ENCODE data around the gene THAP4. TPM values are rescaled to one million over a fixed set of nuclear protein-coding genes. Genes with fewer than 3 reads are reported as not detected.

The THAP4 gene
- total RNA-seq, 1 donor from 2014 or later: 42.5 TPM

GRCh38 chr2:241675885-241676284 lies 38.9 kb upstream of the THAP4 start:
- DNase-seq (ENCODE audit: low spot score): no peak
- H3K36me3 Mint-ChIP-seq (ENCODE audit: low read depth, unreplicated experiment): peaks cover 22% of the 10 kb centered on the region

GRCh38 chr2:241673797-241674725 lies 37.1 kb upstream of the THAP4 start:
- Mint-ChIP-seq H3K4me1 (ENCODE audit: unreplicated experiment) (no peaks in the 10 kb centered on the region), H3K9me3 (ENCODE audit: unreplicated experiment) (no peaks in the 10 kb centered on the region), H3K27ac (ENCODE audit: unreplicated experiment) (no peak overlapping the region), H3K36me3 (ENCODE audit: low read depth, unreplicated experiment) (peaks cover 23% of the 10 kb centered on the region), H3K27me3 (ENCODE audit: unreplicated experiment) (peaks cover 7% of the 10 kb centered on the region), H3K4me3 (ENCODE audit: unreplicated experiment) (peak overlapping the region; percentile 80)
- TF ChIP-seq CTCF (IDR thresholded peaks at IDR 0.05; ENCODE audit: unreplicated experiment): no peak
- DNase-seq (ENCODE audit: low spot score): no peak

More at GRCh38 chr2:241675885-241676284, 38.9 kb upstream of the THAP4 start:
- no peak overlapping the region for H3K4me3 Mint-ChIP-seq (ENCODE audit: unreplicated experiment)
- H3K27ac Mint-ChIP-seq (ENCODE audit: unreplicated experiment): no peak overlapping the region
- H3K27me3 Mint-ChIP-seq (ENCODE audit: unreplicated experiment): peaks cover 11% of the 10 kb centered on the region
- TF ChIP-seq CTCF (IDR thresholded peaks at IDR 0.05; ENCODE audit: unreplicated experiment): no peak
- no peaks in the 10 kb centered on the region for H3K9me3 Mint-ChIP-seq (ENCODE audit: unreplicated experiment)
- no peaks in the 10 kb centered on the region for H3K4me1 Mint-ChIP-seq (ENCODE audit: unreplicated experiment)

GRCh38 chr2:241673189-241673663 lies 36.3 kb upstream of the THAP4 start:
- TF ChIP-seq CTCF (IDR thresholded peaks at IDR 0.05; ENCODE audit: unreplicated experiment): no peak
- peaks cover 7% of the 10 kb centered on the region for H3K27me3 Mint-ChIP-seq (ENCODE audit: unreplicated experiment)
- no peak overlapping the region for H3K27ac Mint-ChIP-seq (ENCODE audit: unreplicated experiment)
- DNase-seq (ENCODE audit: low spot score): no peak
- H3K4me1 Mint-ChIP-seq (ENCODE audit: unreplicated experiment): no peaks in the 10 kb centered on the region
- H3K36me3 Mint-ChIP-seq (ENCODE audit: low read depth, unreplicated experiment): peaks cover 28% of the 10 kb centered on the region
- peak overlapping the region; percentile 80 for H3K4me3 Mint-ChIP-seq (ENCODE audit: unreplicated experiment)
- H3K9me3 Mint-ChIP-seq (ENCODE audit: unreplicated experiment): no peaks in the 10 kb centered on the region

GRCh38 chr2:241672243-241673188 lies 35.6 kb upstream of the THAP4 start:
- Mint-ChIP-seq H3K4me3 (ENCODE audit: unreplicated experiment) (no peak overlapping the region), H3K9me3 (ENCODE audit: unreplicated experiment) (no peaks in the 10 kb centered on the region), H3K36me3 (ENCODE audit: low read depth, unreplicated experiment) (peaks cover 28% of the 10 kb centered on the region), H3K4me1 (ENCODE audit: unreplicated experiment) (no peaks in the 10 kb centered on the region), H3K27me3 (ENCODE audit: unreplicated experiment) (peaks cover 5% of the 10 kb centered on the region), H3K27ac (ENCODE audit: unreplicated experiment) (no peak overlapping the region)
- DNase-seq (ENCODE audit: low spot score): no peak
- no peak for TF ChIP-seq CTCF (IDR thresholded peaks at IDR 0.05; ENCODE audit: unreplicated experiment)
